Bronchial epithelial cell (primary cell): ENCODE data around the gene TSPAN18. TPM values are rescaled to one million over a fixed set of nuclear protein-coding genes. Genes with fewer than 3 reads are reported as not detected.

Source experiments
- DNase-seq: peaks from one replicate; pipeline ENCODE4 v3.0.0-alpha.2; 2010; ENCODE audit warnings: low read depth
- FAIRE-seq: peaks from 2 replicates; lab custom pipeline; 2011; peaks lifted over from hg19 to GRCh38; lab: Jason Lieb, UNC
- H3K27me3 ChIP-seq: 2 replicates; pipeline ENCODE4 v1.5.1; 2011; ENCODE audit warnings: low read length; ENCODE audit not compliant: control insufficient read depth, insufficient read depth
- H3K36me3 ChIP-seq: 2 replicates; pipeline ENCODE4 v1.5.1; 2011; ENCODE audit warnings: low read length; ENCODE audit not compliant: control insufficient read depth, insufficient read depth
- H3K4me3 ChIP-seq: 2 replicates; pipeline ENCODE4 v1.5.1; 2011; ENCODE audit warnings: mild to moderate bottlenecking, low read depth, low read length, control low read depth
- CTCF ChIP-seq: IDR thresholded peaks from 2 replicates; pipeline ENCODE4 v1.5.1; 2011; ENCODE audit warnings: mild to moderate bottlenecking, moderate library complexity, low read length, control low read depth, inconsistent platforms; ENCODE audit not compliant: insufficient read depth, severe bottlenecking
- total RNA-seq: library from RNA; depleted of rRNA; stranded (reverse); fragments of >200 nt; gene quantifications from 2 replicates; pipeline ENCODE4 v1.2.1, GENCODE V29; 2014

TSPAN18 gene
- total RNA-seq, 1 donor from 2014 or later, result not detected

DNA sequence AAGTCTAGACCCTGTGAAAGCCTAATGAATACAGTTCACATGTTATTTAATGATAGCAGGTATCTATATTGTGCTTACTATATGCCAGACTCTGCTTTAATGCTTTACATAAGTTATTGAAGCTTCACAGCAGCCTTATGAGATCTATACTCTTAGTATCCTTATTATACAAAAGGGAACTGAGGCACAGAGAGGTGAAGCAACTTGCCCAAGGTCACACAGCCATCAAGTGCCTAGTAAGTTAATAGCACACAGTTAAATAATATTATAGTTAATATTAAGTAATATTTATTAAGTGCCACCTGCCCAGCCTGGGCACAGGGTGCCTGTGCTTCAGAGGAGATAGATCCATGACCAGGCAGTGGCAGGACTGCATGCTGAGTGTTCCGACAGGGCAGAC is 145.8 kb downstream of the TSPAN18 start:
- FAIRE-seq (no peak), DNase-seq (no peak)
- Histone ChIP-seq H3K27me3 (peaks cover 7% of the 10 kb centered on the region), H3K4me3 (no peak overlapping the region), H3K36me3 (no peaks in the 10 kb centered on the region)
- no peak for TF ChIP-seq CTCF

GRCh38 chr11:44873537-44873936 is 146.8 kb downstream of the TSPAN18 start:
- FAIRE-seq, result peak; percentile 40

DNA sequence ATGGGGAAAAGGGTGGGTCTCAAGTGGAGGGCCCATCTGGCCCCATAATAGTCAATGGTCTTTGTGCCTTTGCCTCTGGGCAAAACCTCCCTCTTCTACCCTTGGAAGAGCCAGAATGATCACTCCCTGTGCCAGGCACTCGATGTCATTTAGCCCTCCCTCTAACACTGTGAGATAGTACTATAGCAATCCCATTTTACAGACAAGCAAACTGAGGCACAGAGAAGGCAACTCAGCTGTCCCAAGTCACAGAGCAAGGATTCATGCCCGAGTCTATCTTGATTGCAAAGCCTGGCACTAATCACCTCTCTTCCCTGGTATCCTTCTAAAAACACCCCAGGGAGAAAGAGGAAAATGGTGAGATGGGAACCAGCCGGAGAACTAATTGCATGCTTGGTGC is 147.5 kb downstream of the TSPAN18 start:
- DNase-seq, result no peak
- TF ChIP-seq CTCF, result no peak
- Histone ChIP-seq H3K27me3 (peaks cover 8% of the 10 kb centered on the region), H3K4me3 (no peak overlapping the region), H3K36me3 (no peaks in the 10 kb centered on the region)
- FAIRE-seq, result no peak

More at GRCh38 chr11:44873537-44873936, 146.8 kb downstream of the TSPAN18 start:
- no peak for TF ChIP-seq CTCF
- Histone ChIP-seq H3K4me3 (no peak overlapping the region), H3K36me3 (no peaks in the 10 kb centered on the region), H3K27me3 (peaks cover 8% of the 10 kb centered on the region)
- no peak for DNase-seq

GRCh38 chr11:44875037-44875436 is 148.3 kb downstream of the TSPAN18 start:
- TF ChIP-seq CTCF, result no peak
- FAIRE-seq, result no peak
- H3K36me3 ChIP-seq, result no peaks in the 10 kb centered on the region

DNA sequence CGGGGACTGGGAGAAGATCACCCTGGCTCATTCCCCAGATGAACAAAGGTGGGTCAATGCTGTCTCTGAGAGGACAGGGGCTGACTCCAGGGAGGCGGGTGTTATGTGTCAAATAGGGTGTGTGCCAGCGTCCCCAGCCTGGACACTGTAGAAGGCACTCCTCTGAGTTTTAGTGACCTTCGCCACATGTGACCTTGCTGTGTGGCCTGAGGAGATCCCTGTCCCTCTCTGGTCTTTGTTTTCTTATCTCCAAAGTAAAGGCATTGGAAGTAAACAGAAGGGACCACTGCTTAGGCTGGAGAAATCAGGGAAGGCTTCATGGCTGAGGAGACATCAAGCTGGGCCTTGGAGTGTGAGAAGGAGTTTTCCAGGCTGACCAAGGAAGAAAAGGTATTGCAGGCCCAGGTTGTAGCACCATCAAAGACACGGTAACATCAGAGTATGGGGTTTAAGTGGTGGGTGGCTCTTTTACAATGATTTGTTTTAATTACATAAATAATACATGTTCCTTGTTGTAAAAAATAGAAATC is 149.5 kb downstream of the TSPAN18 start:
- H3K4me3 ChIP-seq, result no peak overlapping the region
- H3K36me3 ChIP-seq, result no peaks in the 10 kb centered on the region
- FAIRE-seq (no peak), DNase-seq (no peak)
- peaks cover 17% of the 10 kb centered on the region for H3K27me3 ChIP-seq
- TF ChIP-seq CTCF, result no peak

More at GRCh38 chr11:44875037-44875436, 148.3 kb downstream of the TSPAN18 start:
- Histone ChIP-seq H3K4me3 (no peak overlapping the region), H3K27me3 (peaks cover 13% of the 10 kb centered on the region)
- no peak for DNase-seq

DNA sequence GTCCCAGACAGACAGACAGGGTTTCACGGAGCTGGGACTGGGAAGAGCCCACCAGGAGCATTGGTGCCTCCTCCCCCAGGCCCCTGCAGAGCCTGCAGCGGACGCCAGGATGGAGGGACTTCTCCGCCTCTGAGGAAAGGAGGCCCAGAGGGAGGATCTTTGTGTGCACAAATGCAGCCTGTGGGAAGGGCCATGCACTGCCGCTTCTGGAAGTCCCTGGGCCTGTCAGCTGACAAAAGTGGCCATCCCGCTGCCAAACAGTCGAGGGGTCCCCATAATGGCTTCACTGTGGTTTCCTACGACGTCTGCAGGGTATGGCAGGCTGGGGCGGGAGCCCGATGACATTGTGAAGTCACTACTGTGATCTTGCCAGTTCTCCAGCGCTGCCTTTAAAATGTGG is 150.1 kb downstream of the TSPAN18 start:
- Histone ChIP-seq H3K36me3 (no peaks in the 10 kb centered on the region), H3K4me3 (no peak overlapping the region), H3K27me3 (peaks cover 17% of the 10 kb centered on the region)
- TF ChIP-seq CTCF, result no peak
- no peak for DNase-seq
- FAIRE-seq, result no peak
